Measurements from ENCODE around the gene ZNF430. TPM values are rescaled to one million over a fixed set of nuclear protein-coding genes. Genes with fewer than 3 reads are reported as not detected.

Gene ZNF430
- total RNA-seq, 1 experiment from 2014 or later: 7.6 TPM

Other genes starting within 250 kb of the ZNF430 start
- gene ZNF66, start 244.4 kb upstream of the ZNF430 start, total RNA-seq (2014; rRNA removed; shearing (Covaris generic)): 2.2 and 5.2 TPM in 2 replicates
- 19.7 and 20.5 TPM in 2 replicates for gene ZNF85, start 97.4 kb upstream of the ZNF430 start, total RNA-seq (2014; rRNA removed; shearing (Covaris generic))
- gene ZNF714, start 61.5 kb downstream of the ZNF430 start, total RNA-seq (2014; rRNA removed; shearing (Covaris generic)): 20.4 and 20.9 TPM in 2 replicates
- 3.8 and 4.0 TPM in 2 replicates for gene ZNF431, start 121.4 kb downstream of the ZNF430 start, total RNA-seq (2014; rRNA removed; shearing (Covaris generic))